GM23338 (cell line): ENCODE measurements around the gene PLA2G5. TPM values are rescaled to one million over a fixed set of nuclear protein-coding genes. Genes with fewer than 3 reads are reported as not detected.

Experiments
- ATAC-seq: fragments of 200-7000 bp; cut with Tn5 transposase; 3 replicates; pipeline ENCODE4 v1.9.1; 2020
- DNase-seq: peaks from one replicate; pipeline ENCODE4 v3.0.0-alpha.2; 2015; ENCODE audit warnings: low spot score
- H2AFZ ChIP-seq: fragments of 200-600 bp; sonication (generic); 2 replicates; pipeline ENCODE4 v1.8.0; 2016; ENCODE audit warnings: antibody characterized with exemption, mild to moderate bottlenecking, moderate library complexity
- H3F3A ChIP-seq: fragments of 200-600 bp; sonication (generic); replicated peaks from 2 replicates; pipeline ENCODE4 v1.8.0; 2017; ENCODE audit warnings: antibody characterized with exemption, mixed run types, low read depth
- H3K27ac ChIP-seq: fragments of 200-600 bp; sonication (generic); 2 replicates; pipeline ENCODE4 v1.6.1; 2016; ENCODE audit warnings: low read depth
- H3K27me3 ChIP-seq: fragments of 200-600 bp; sonication (generic); 2 replicates; pipeline ENCODE4 v1.8.0; 2016; ENCODE audit warnings: mild to moderate bottlenecking, mixed run types, moderate library complexity; ENCODE audit not compliant: insufficient read depth
- H3K36me3 ChIP-seq: fragments of 200-600 bp; sonication (generic); 2 replicates; pipeline ENCODE4 v1.8.0; 2016; ENCODE audit warnings: mild to moderate bottlenecking; ENCODE audit not compliant: insufficient read depth
- H3K4me1 ChIP-seq: fragments of 200-600 bp; sonication (generic); 2 replicates; pipeline ENCODE4 v1.8.0; 2016; ENCODE audit warnings: mild to moderate bottlenecking, moderate library complexity; ENCODE audit not compliant: insufficient read depth
- H3K4me2 ChIP-seq: fragments of 200-600 bp; sonication (generic); 2 replicates; pipeline ENCODE4 v1.7.1; 2017; ENCODE audit warnings: mixed run types
- H3K4me3 ChIP-seq: fragments of 200-600 bp; sonication (generic); 2 replicates; pipeline ENCODE4 v1.6.1; 2016; ENCODE audit warnings: mixed run types
- H3K79me2 ChIP-seq: fragments of 200-600 bp; sonication (generic); replicated peaks from 2 replicates; pipeline ENCODE4 v1.8.0; 2017; ENCODE audit warnings: mild to moderate bottlenecking; ENCODE audit not compliant: insufficient read depth
- H3K9me2 ChIP-seq: fragments of 200-600 bp; sonication (generic); 2 replicates; pipeline ENCODE4 v1.8.0; 2017; ENCODE audit not compliant: insufficient read depth
- H4K20me1 ChIP-seq: fragments of 200-600 bp; sonication (generic); replicated peaks from 2 replicates; pipeline ENCODE4 v1.8.0; 2017; ENCODE audit warnings: mild to moderate bottlenecking; ENCODE audit not compliant: insufficient read depth
- H3K27ac Mint-ChIP-seq: 2 replicates; pipeline ENCODE4 v1.8.0; 2020; ENCODE audit warnings: inconsistent platforms, mild to moderate bottlenecking, moderate library complexity, mixed read lengths
- H3K27me3 Mint-ChIP-seq: 3 replicates; pipeline ENCODE4 v1.8.0; 2022; ENCODE audit warnings: low read depth, mild to moderate bottlenecking, moderate library complexity, mixed read lengths, inconsistent platforms; ENCODE audit not compliant: insufficient read depth, poor library complexity
- H3K36me3 Mint-ChIP-seq: 3 replicates; pipeline ENCODE4 v1.8.0; 2021; ENCODE audit warnings: low read depth, mild to moderate bottlenecking, inconsistent platforms, moderate library complexity, mixed read lengths
- H3K4me1 Mint-ChIP-seq: 3 replicates; pipeline ENCODE4 v1.8.0; 2020; ENCODE audit warnings: mild to moderate bottlenecking, inconsistent platforms, mixed read lengths
- H3K4me3 Mint-ChIP-seq: 3 replicates; pipeline ENCODE4 v1.8.0; 2021; ENCODE audit warnings: moderate library complexity, mild to moderate bottlenecking, inconsistent platforms, mixed read lengths
- H3K9me3 Mint-ChIP-seq: 3 replicates; pipeline ENCODE4 v1.8.0; 2020; ENCODE audit warnings: moderate library complexity, mild to moderate bottlenecking, inconsistent platforms, mixed read lengths
- CREB1 ChIP-seq: fragments of 250-450 bp; sonication (Bioruptor Pico); IDR thresholded peaks from 2 replicates; pipeline ENCODE4 v1.5.0; 2020; ENCODE audit warnings: low read depth, mild to moderate bottlenecking, moderate library complexity
- EZH2 ChIP-seq: fragments of 200-600 bp; sonication (generic); IDR thresholded peaks from one replicate; pipeline ENCODE4 v1.8.0; 2017; ENCODE audit warnings: antibody characterized with exemption, mild to moderate bottlenecking, low read depth; ENCODE audit not compliant: unreplicated experiment
- EZH2phosphoT487 ChIP-seq: fragments of 200-600 bp; sonication (generic); IDR thresholded peaks from one replicate; pipeline ENCODE4 v1.8.1; 2018; ENCODE audit warnings: antibody characterized with exemption; ENCODE audit not compliant: unreplicated experiment
- JUNB ChIP-seq: IDR thresholded peaks from one replicate; pipeline ENCODE4 v1.6.1; 2016; ENCODE audit warnings: antibody characterized with exemption; ENCODE audit not compliant: unreplicated experiment
- NANOG ChIP-seq: IDR thresholded peaks from 2 replicates; pipeline ENCODE4 v1.6.1; 2016; ENCODE audit warnings: antibody characterized with exemption, borderline replicate concordance
- POLR2AphosphoS5 ChIP-seq: IDR thresholded peaks from 2 replicates; pipeline ENCODE4 v1.6.1; 2016; ENCODE audit warnings: antibody characterized with exemption, low read depth
- STAT1 ChIP-seq: IDR thresholded peaks from one replicate; pipeline ENCODE4 v1.6.1; 2016; ENCODE audit warnings: antibody characterized with exemption; ENCODE audit not compliant: unreplicated experiment
- ZNF114 ChIP-seq: fragments of 250-450 bp; sonication (Bioruptor Pico); IDR thresholded peaks from 2 replicates; pipeline ENCODE4 v1.5.0; 2020; ENCODE audit warnings: mild to moderate bottlenecking, moderate library complexity
- ZNF331 ChIP-seq: fragments of 250-450 bp; sonication (Bioruptor Pico); IDR thresholded peaks from 2 replicates; pipeline ENCODE4 v1.5.0; 2020; ENCODE audit warnings: low read depth, mild to moderate bottlenecking, moderate library complexity
- polyA plus RNA-seq: library from polyadenylated mRNA; unstranded; fragments of >200 nt; fragmentation: Nextera tagmentation; extraction: Ambion mirVana; gene quantifications from 2 replicates; pipeline ENCODE4 v1.2.1, GENCODE V29; 2016
- total RNA-seq: library from RNA; depleted of rRNA; stranded (reverse); fragments of >200 nt; shearing (Covaris generic); gene quantifications from 2 replicates; pipeline ENCODE4 v1.2.3, GENCODE V29; 2014
- TF ChIP-seq, protein P1 (sequence below): fragments of 250-450 bp; sonication (Bioruptor Pico); IDR thresholded peaks from 2 replicates; pipeline ENCODE4 v1.5.0; 2020; ENCODE audit warnings: mild to moderate bottlenecking, moderate library complexity
- TF ChIP-seq, protein P2 (sequence below), 2 experiments: fragments of 200-600 bp in 1 of 2; sonication (generic) in 1 of 2; conservative IDR thresholded peaks; 2 replicates each; pipeline versions ENCODE4 v1.5.1 to v1.6.1; 2016 to 2017; ENCODE audit warnings: antibody characterized with exemption in 2 of 2, low read depth in 2 of 2, mild to moderate bottlenecking in 2 of 2, moderate library complexity in 1 of 2
- TF ChIP-seq, protein P3 (sequence below): IDR thresholded peaks from 2 replicates; pipeline ENCODE4 v1.6.1; 2016; ENCODE audit warnings: antibody characterized with exemption
- TF ChIP-seq, protein P4 (sequence below): IDR thresholded peaks from one replicate; pipeline ENCODE4 v1.6.1; 2018; ENCODE audit warnings: antibody characterized with exemption; ENCODE audit not compliant: unreplicated experiment

PLA2G5 gene
- total and polyA plus RNA-seq, 2 experiments from 2014 or later = not detected

DNA sequence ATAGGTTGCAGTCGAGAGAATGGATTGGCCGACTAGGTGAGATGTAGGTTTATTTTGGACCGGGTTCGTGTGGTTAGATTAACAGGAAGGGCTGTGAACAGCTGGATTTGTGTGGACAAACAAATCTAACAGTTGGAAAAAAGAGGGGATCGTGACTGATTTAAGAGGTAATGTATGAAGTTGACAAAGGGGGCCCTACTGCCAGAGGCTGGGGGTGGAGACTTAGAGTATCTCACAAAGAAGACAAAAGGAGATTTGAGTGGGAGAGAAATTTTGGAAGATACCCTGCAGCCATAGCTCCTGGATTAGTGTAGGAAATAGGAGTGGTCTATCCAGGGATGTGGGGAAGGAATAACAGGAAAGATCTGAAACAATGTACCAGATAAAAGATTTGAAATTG lies 38.8 kb upstream of the PLA2G5 start:
- no peaks in the 10 kb centered on the region for H3F3A ChIP-seq
- no peaks in the 10 kb centered on the region for H3K36me3 ChIP-seq
- H3K36me3 Mint-ChIP-seq = peaks cover 3% of the 10 kb centered on the region; the same call in 2 of the 3 replicates
- TF ChIP-seq STAT1 (no peak), NANOG (no peak), ZNF331 (no peak), CREB1 (CRISPR knock-in tag) (no peak), ZNF114 (CRISPR knock-in tag) (no peak), EZH2 (no peak), EZH2phosphoT487 (no peak), POLR2AphosphoS5 (no peak), JUNB (no peak)
- TF ChIP-seq, protein P1, sequence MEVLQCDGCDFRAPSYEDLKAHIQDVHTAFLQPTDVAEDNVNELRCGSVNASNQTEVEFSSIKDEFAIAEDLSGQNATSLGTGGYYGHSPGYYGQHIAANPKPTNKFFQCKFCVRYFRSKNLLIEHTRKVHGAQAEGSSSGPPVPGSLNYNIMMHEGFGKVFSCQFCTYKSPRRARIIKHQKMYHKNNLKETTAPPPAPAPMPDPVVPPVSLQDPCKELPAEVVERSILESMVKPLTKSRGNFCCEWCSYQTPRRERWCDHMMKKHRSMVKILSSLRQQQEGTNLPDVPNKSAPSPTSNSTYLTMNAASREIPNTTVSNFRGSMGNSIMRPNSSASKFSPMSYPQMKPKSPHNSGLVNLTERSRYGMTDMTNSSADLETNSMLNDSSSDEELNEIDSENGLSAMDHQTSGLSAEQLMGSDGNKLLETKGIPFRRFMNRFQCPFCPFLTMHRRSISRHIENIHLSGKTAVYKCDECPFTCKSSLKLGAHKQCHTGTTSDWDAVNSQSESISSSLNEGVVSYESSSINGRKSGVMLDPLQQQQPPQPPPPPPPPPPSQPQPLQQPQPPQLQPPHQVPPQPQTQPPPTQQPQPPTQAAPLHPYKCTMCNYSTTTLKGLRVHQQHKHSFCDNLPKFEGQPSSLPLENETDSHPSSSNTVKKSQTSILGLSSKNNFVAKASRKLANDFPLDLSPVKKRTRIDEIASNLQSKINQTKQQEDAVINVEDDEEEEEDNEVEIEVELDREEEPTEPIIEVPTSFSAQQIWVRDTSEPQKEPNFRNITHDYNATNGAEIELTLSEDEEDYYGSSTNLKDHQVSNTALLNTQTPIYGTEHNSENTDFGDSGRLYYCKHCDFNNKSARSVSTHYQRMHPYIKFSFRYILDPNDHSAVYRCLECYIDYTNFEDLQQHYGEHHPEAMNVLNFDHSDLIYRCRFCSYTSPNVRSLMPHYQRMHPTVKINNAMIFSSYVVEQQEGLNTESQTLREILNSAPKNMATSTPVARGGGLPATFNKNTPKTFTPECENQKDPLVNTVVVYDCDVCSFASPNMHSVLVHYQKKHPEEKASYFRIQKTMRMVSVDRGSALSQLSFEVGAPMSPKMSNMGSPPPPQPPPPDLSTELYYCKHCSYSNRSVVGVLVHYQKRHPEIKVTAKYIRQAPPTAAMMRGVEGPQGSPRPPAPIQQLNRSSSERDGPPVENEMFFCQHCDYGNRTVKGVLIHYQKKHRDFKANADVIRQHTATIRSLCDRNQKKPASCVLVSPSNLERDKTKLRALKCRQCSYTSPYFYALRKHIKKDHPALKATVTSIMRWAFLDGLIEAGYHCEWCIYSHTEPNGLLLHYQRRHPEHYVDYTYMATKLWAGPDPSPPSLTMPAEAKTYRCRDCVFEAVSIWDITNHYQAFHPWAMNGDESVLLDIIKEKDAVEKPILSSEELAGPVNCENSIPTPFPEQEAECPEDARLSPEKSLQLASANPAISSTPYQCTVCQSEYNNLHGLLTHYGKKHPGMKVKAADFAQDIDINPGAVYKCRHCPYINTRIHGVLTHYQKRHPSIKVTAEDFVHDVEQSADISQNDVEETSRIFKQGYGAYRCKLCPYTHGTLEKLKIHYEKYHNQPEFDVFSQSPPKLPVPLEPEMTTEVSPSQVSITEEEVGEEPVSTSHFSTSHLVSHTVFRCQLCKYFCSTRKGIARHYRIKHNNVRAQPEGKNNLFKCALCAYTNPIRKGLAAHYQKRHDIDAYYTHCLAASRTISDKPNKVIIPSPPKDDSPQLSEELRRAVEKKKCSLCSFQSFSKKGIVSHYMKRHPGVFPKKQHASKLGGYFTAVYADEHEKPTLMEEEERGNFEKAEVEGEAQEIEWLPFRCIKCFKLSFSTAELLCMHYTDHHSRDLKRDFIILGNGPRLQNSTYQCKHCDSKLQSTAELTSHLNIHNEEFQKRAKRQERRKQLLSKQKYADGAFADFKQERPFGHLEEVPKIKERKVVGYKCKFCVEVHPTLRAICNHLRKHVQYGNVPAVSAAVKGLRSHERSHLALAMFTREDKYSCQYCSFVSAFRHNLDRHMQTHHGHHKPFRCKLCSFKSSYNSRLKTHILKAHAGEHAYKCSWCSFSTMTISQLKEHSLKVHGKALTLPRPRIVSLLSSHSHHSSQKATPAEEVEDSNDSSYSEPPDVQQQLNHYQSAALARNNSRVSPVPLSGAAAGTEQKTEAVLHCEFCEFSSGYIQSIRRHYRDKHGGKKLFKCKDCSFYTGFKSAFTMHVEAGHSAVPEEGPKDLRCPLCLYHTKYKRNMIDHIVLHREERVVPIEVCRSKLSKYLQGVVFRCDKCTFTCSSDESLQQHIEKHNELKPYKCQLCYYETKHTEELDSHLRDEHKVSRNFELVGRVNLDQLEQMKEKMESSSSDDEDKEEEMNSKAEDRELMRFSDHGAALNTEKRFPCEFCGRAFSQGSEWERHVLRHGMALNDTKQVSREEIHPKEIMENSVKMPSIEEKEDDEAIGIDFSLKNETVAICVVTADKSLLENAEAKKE (CRISPR knock-in tag) = no peak
- TF ChIP-seq, protein P2, sequence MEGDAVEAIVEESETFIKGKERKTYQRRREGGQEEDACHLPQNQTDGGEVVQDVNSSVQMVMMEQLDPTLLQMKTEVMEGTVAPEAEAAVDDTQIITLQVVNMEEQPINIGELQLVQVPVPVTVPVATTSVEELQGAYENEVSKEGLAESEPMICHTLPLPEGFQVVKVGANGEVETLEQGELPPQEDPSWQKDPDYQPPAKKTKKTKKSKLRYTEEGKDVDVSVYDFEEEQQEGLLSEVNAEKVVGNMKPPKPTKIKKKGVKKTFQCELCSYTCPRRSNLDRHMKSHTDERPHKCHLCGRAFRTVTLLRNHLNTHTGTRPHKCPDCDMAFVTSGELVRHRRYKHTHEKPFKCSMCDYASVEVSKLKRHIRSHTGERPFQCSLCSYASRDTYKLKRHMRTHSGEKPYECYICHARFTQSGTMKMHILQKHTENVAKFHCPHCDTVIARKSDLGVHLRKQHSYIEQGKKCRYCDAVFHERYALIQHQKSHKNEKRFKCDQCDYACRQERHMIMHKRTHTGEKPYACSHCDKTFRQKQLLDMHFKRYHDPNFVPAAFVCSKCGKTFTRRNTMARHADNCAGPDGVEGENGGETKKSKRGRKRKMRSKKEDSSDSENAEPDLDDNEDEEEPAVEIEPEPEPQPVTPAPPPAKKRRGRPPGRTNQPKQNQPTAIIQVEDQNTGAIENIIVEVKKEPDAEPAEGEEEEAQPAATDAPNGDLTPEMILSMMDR (conservative IDR thresholded peaks at IDR 0.05; ENCODE audit: low read depth in 2 of 2) = no peak
- TF ChIP-seq, protein P3, sequence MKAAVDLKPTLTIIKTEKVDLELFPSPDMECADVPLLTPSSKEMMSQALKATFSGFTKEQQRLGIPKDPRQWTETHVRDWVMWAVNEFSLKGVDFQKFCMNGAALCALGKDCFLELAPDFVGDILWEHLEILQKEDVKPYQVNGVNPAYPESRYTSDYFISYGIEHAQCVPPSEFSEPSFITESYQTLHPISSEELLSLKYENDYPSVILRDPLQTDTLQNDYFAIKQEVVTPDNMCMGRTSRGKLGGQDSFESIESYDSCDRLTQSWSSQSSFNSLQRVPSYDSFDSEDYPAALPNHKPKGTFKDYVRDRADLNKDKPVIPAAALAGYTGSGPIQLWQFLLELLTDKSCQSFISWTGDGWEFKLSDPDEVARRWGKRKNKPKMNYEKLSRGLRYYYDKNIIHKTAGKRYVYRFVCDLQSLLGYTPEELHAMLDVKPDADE = no peak
- TF ChIP-seq, protein P4, sequence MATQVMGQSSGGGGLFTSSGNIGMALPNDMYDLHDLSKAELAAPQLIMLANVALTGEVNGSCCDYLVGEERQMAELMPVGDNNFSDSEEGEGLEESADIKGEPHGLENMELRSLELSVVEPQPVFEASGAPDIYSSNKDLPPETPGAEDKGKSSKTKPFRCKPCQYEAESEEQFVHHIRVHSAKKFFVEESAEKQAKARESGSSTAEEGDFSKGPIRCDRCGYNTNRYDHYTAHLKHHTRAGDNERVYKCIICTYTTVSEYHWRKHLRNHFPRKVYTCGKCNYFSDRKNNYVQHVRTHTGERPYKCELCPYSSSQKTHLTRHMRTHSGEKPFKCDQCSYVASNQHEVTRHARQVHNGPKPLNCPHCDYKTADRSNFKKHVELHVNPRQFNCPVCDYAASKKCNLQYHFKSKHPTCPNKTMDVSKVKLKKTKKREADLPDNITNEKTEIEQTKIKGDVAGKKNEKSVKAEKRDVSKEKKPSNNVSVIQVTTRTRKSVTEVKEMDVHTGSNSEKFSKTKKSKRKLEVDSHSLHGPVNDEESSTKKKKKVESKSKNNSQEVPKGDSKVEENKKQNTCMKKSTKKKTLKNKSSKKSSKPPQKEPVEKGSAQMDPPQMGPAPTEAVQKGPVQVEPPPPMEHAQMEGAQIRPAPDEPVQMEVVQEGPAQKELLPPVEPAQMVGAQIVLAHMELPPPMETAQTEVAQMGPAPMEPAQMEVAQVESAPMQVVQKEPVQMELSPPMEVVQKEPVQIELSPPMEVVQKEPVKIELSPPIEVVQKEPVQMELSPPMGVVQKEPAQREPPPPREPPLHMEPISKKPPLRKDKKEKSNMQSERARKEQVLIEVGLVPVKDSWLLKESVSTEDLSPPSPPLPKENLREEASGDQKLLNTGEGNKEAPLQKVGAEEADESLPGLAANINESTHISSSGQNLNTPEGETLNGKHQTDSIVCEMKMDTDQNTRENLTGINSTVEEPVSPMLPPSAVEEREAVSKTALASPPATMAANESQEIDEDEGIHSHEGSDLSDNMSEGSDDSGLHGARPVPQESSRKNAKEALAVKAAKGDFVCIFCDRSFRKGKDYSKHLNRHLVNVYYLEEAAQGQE = no peak
- no peak overlapping the region for H3K4me3 ChIP-seq
- H3K4me1 ChIP-seq = no peaks in the 10 kb centered on the region
- no peak overlapping the region for H3K4me2 ChIP-seq
- H3K27me3 Mint-ChIP-seq = peaks cover 6% of the 10 kb centered on the region
- no peak overlapping the region for H3K27ac ChIP-seq
- DNase-seq (no peak), ATAC-seq (no peak)
- peaks cover 6% of the 10 kb centered on the region; the same call in 1 of the 2 replicates for H3K9me2 ChIP-seq
- no peak overlapping the region for H2AFZ ChIP-seq
- H3K4me1 Mint-ChIP-seq = no peaks in the 10 kb centered on the region; the same call in 2 of the 3 replicates
- H3K4me3 Mint-ChIP-seq = no peak overlapping the region
- H3K79me2 ChIP-seq = no peaks in the 10 kb centered on the region
- H3K27me3 ChIP-seq = no peaks in the 10 kb centered on the region
- no peaks in the 10 kb centered on the region for H4K20me1 ChIP-seq
- no peak overlapping the region for H3K27ac Mint-ChIP-seq
- H3K9me3 Mint-ChIP-seq = peaks cover 9% of the 10 kb centered on the region; the same call in 2 of the 3 replicates
